HG02870 (cell line): ENCODE results near the gene NKTR.

ENCODE experiments used
- ATAC-seq: cut with Tn5 transposase; IDR thresholded peaks from one replicate; pipeline ENCODE4 v1.9.1; 2021; ENCODE audit warnings: mild to moderate bottlenecking, moderate library complexity; ENCODE audit not compliant: unreplicated experiment

The NKTR gene

GRCh38 chr3:42675909-42676308, 75.4 kb downstream of the NKTR start:
- no peak for ATAC-seq

- ATAC-seq = no peak
Observed at GRCh38 chr3:42678447-42678846, 78.0 kb downstream of the NKTR start.

GRCh38 chr3:42680271-42680670, 79.8 kb downstream of the NKTR start:
- ATAC-seq = no peak

- ATAC-seq = no peak
Observed at GRCh38 chr3:42680806-42681205, 80.3 kb downstream of the NKTR start.

- ATAC-seq = no peak
Observed at GRCh38 chr3:42681361-42682038, 81.0 kb downstream of the NKTR start.

GRCh38 chr3:42682301-42683070, 82.0 kb downstream of the NKTR start:
- no peak for ATAC-seq

GRCh38 chr3:42683875-42684598, 83.6 kb downstream of the NKTR start:
- no peak for ATAC-seq

- no peak for ATAC-seq
Observed at GRCh38 chr3:42684632-42685362, 84.3 kb downstream of the NKTR start.

GRCh38 chr3:42685363-42685881, 84.9 kb downstream of the NKTR start, which contains the start of gene KLHL40:
Gene KLHL40, plus strand, starts transcription at chr3:42685537. Its CDS starts 82 bp downstream, at chr3:42685619.
- no peak for ATAC-seq

- no peak for ATAC-seq
Observed at GRCh38 chr3:42685891-42686820, 85.7 kb downstream of the NKTR start.

GRCh38 chr3:42686832-42687650, 86.6 kb downstream of the NKTR start:
- ATAC-seq = no peak

- ATAC-seq = no peak
Observed at GRCh38 chr3:42688016-42688415, 87.5 kb downstream of the NKTR start.

GRCh38 chr3:42688487-42689420, 88.3 kb downstream of the NKTR start:
- ATAC-seq = no peak

- no peak for ATAC-seq
Observed at GRCh38 chr3:42689421-42690014, 89.0 kb downstream of the NKTR start.

GRCh38 chr3:42690191-42690590, 89.7 kb downstream of the NKTR start:
- ATAC-seq = no peak

GRCh38 chr3:42690766-42691680, 90.5 kb downstream of the NKTR start:
- no peak for ATAC-seq
